Tibial nerve (tissue), 4 donors: Measurements from ENCODE around the gene PRPF19.

Experiments
- CTCF ChIP-seq, 5 experiments: fragments of 200-600 bp in 3 of 5; fragments of 450-650 bp in 2 of 5; sonication (generic) in 3 of 5; IDR thresholded peaks; one replicate each; pipeline ENCODE4 v1.5.1; 2016 to 2019; ENCODE audit warnings: antibody characterized with exemption in 5 of 5, mild to moderate bottlenecking in 3 of 5, moderate library complexity in 2 of 5
- EP300 ChIP-seq, 2 donors: sonication (generic); formaldehyde crosslinking; IDR thresholded peaks; one replicate each; pipeline ENCODE4 v1.6.1; 2017; ENCODE audit warnings: antibody characterized with exemption in 2 of 2, mild to moderate bottlenecking in 1 of 2
- POLR2A ChIP-seq, 2 donors: fragments of 450-650 bp; IDR thresholded peaks; one replicate each; pipeline ENCODE4 v1.6.1; 2017; ENCODE audit warnings: antibody characterized with exemption in 2 of 2, mild to moderate bottlenecking in 2 of 2, moderate library complexity in 2 of 2

GRCh38 chr11:60859616-60860250 is 46.7 kb downstream of the PRPF19 start:
- TF ChIP-seq CTCF (IDR thresholded peaks at IDR 0.05) (no peak), POLR2A (IDR thresholded peaks at IDR 0.05) (no peak), EP300 (IDR thresholded peaks at IDR 0.05) (no peak)
